GM23248 (cell line): Measurements from ENCODE around the gene PRKG2.

Experiments used
- EZH2 ChIP-seq: fragments of 200-600 bp; sonication (generic); IDR thresholded peaks from 2 replicates; pipeline ENCODE4 v1.6.1; 2018; ENCODE audit warnings: antibody characterized with exemption, mild to moderate bottlenecking; ENCODE audit not compliant: insufficient read depth, poor library complexity, severe bottlenecking
- EZH2phosphoT487 ChIP-seq: fragments of 200-600 bp; sonication (generic); IDR thresholded peaks from 2 replicates; pipeline ENCODE4 v1.6.1; 2018; ENCODE audit warnings: antibody characterized with exemption, moderate library complexity, mild to moderate bottlenecking, low read depth; ENCODE audit not compliant: insufficient read depth

DNA sequence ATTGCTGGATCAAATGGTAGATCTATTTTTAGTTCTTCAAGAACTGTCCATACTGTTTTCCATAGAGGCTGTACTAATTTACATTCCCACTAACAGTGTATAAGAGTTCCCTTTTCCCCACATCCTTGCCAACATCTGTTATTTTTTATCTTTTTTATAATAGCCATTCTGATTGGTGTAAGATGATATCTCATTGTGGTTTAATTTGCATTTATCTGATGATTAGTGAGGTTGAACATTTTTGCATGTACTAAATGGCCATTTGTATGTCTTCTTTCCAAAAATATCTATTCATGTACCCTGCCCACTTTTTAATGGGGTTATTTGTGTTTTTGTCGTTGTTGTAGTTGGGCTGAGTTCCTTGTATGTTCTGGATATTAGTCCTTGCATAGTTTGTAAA lies 35.4 kb upstream of the PRKG2 start:
- TF ChIP-seq EZH2 = no peak
- no peak for TF ChIP-seq EZH2phosphoT487
